GM12873 (cell line): ENCODE data around the gene AGPAT3.

ENCODE experiments used
- CTCF ChIP-seq: IDR thresholded peaks from 2 replicates; pipeline ENCODE4 v1.5.1; 2012; ENCODE audit warnings: low read depth, mild to moderate bottlenecking, moderate library complexity, low read length, control low read depth; ENCODE audit not compliant: insufficient read depth; ENCODE audit errors: missing control alignments

Gene AGPAT3

GRCh38 chr21:43836616-43837015 lies 28.4 kb upstream of the AGPAT3 start:
- no peak for TF ChIP-seq CTCF

- no peak for TF ChIP-seq CTCF
These were observed 24.8 kb upstream of the AGPAT3 start for GRCh38 chr21:43840259-43840658.

DNA sequence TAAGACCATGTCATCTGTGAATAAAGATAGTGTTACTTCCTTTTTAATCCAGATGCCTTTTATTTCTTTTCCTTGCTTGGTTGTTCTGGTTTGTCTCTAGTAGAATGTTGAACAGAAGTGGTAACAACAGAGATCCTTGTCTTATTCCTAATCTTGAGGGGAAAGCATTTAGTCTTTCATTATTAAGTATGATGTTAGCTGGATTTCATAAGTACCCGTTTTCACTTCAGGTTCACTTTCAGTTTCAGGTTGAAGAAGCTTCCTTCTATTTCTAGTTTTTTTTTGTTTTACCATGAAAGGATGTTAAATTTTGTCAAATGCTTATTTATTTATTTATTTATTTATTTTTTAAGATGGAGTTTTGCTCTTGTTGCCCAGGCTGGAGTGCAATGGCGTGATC lies 22.3 kb upstream of the AGPAT3 start:
- no peak for TF ChIP-seq CTCF

DNA sequence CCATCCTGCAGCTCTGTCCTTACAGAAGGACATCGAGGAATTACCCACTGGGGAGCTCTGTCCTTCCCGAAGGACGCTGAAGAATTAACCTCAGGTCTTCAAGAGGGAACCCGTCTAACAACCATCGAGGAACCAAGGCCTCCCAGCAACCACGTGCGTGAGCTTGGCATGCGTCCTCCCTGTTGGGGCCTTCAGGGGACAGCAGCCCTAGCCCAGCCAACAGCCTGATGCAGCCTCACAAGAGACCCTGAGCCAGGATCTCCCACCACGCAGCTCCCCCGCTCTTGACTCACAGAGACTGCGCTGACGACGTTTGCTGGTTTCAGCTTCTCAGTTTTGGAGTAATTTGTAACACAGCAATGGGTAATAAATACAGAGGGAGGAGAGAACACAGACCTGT lies 19.6 kb upstream of the AGPAT3 start:
- no peak for TF ChIP-seq CTCF

DNA sequence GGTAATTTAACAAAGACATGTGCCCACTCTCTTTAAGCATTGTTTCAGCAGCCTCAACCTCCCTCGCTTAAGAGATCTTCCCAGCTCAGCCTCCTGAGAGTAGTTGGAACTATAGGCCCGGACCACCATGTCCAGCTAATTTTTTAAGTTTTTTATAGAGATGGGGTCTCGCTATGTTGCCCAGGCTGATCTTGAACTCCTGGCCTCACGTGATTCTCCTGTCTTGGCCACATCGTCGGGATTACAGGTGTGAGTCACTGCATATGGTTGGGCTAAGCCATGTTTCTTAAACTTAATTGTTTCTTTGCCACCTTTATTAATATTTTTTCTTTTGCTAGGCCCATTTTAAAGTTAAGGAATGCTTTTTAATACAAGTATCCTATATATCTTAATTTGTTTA lies 18.6 kb upstream of the AGPAT3 start:
- no peak for TF ChIP-seq CTCF

- no peak for TF ChIP-seq CTCF
These were observed 17.7 kb upstream of the AGPAT3 start for GRCh38 chr21:43847301-43847700.

GRCh38 chr21:43848771-43849170 lies 16.3 kb upstream of the AGPAT3 start:
- no peak for TF ChIP-seq CTCF
